HG03442 (cell line): Measurements from ENCODE around the gene LY6G6F.

Experiments used
- ATAC-seq: cut with Tn5 transposase; IDR thresholded peaks from one replicate; pipeline ENCODE4 v1.9.1; 2021; ENCODE audit warnings: mild to moderate bottlenecking, moderate library complexity; ENCODE audit not compliant: unreplicated experiment

Gene LY6G6F

GRCh38 chr6:31737315-31737990, 30.8 kb downstream of the LY6G6F start:
- ATAC-seq: no peak

GRCh38 chr6:31737991-31738979, 31.6 kb downstream of the LY6G6F start:
- no peak for ATAC-seq

- peak; percentile 76 for ATAC-seq
These were observed 33.2 kb downstream of the LY6G6F start, which contains the start of gene MSH5 for GRCh38 chr6:31739639-31740396. MSH5 (plus strand) TSS chr6:31740005; CDS start chr6:31740467, 462 bp downstream.

GRCh38 chr6:31740397-31741223, 33.9 kb downstream of the LY6G6F start:
- ATAC-seq: no peak

GRCh38 chr6:31741815-31742214, 35.1 kb downstream of the LY6G6F start:
- no peak for ATAC-seq

- ATAC-seq: no peak
These were observed 36.2 kb downstream of the LY6G6F start for GRCh38 chr6:31742894-31743293.

- ATAC-seq: no peak
These were observed 37.8 kb downstream of the LY6G6F start for GRCh38 chr6:31744422-31744821.

GRCh38 chr6:31749301-31750036, 42.8 kb downstream of the LY6G6F start:
- ATAC-seq: no peak

GRCh38 chr6:31750411-31751022, 43.9 kb downstream of the LY6G6F start:
- no peak for ATAC-seq

- no peak for ATAC-seq
These were observed 46.2 kb downstream of the LY6G6F start for GRCh38 chr6:31752739-31753319.

- ATAC-seq: no peak
These were observed 51.6 kb downstream of the LY6G6F start for GRCh38 chr6:31758281-31758680.
